ENCODE data around the gene ZNF225. TPM values are rescaled to one million over a fixed set of nuclear protein-coding genes. Genes with fewer than 3 reads are reported as not detected.
"Not testable (repeated sequence)": the region's sequence is repeated elsewhere in the genome, so short reads cannot be mapped to it uniquely, and the experiment has no call there.

ZNF225 gene
- total and polyA plus RNA-seq, 5 experiments from 2014 or later, result 1.0 to 11.3 (median 3.3) TPM

GRCh38 chr19:44164327-44164672 is 51.1 kb downstream of the ZNF225 start:
- peak overlapping the region; percentile 97 to 99 (median 98) for H3K27ac Mint-ChIP-seq
- peak overlapping the region; percentile 95 to 99 (median 98) for H3K4me3 Mint-ChIP-seq
- peaks cover 7 to 33% (median 33%) of the 10 kb centered on the region in 4 donors for H3K4me1 Mint-ChIP-seq
- peaks cover 36 to 46% (median 36%) of the 10 kb centered on the region in 3 donors for H3K36me3 Mint-ChIP-seq
- peaks cover 10 to 84% (median 44%) of the 10 kb centered on the region in 9 donors for H3K9me3 Mint-ChIP-seq
- POLR2A ChIA-PET, result interaction anchor here (0.7 to 2.9 kb wide), 10 partner anchors 22 to 337 kb away, joined by 3 to 23 read pairs (median 4); partner anchors contain the start of genes ZNF224, ZNF227, ZNF234 and ZNF283
- H3K27me3 Mint-ChIP-seq, result no peaks in the 10 kb centered on the region
- DNase-seq (no peak), ATAC-seq (no peak)

DNA sequence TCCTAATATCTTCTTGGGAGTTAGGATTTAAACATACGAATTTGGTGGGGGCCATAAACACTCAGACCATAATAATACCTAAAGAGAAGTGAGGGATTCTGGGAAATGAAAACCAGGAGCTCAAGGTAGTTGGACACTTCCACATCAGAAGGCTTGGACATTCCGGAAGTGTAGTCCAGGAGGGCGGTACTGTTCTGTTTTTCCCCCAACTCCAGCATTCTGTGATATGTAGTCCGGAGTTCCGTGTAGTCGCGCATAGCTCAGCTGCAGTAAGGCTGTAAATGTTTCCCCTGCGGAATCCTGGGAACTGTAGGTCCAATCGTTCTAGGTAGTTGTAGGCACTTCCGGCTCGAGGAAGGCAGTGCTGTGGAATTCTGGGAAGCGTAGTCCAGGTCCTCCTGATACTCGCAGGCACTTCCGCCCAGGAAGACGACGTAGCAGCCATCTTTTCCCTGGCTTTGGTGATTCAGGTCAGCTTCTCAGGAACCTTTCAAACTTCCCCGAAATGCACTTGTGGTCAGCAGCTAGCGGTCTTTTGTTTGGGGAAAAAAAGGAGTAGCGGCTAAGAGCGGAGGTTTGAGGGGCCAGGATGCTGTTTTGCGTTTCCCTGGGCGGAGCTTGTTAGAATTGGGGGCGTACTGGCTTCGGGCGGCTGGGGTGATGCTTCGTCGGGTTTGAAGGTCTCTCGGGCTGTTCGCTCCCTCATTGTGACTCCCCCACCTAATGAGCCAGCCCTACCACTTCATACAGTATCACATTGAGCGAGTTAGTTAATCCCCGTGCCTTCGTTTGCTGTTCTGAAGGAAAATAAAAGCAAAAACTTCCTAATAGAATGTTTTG is 51.7 kb downstream of the ZNF225 start, which contains the start of gene ZNF226:
Gene ZNF226 (plus strand): TSS at position 428 of the 840 bp plus-strand sequence. CDS start 4,981 bp downstream, outside the sequence.
- DNase-seq (peak; percentile 37 to 91 (median 76)), ATAC-seq (peak; percentile 94 to 95)
- Mint-ChIP-seq H3K9me3 (peaks cover 10 to 84% (median 50%) of the 10 kb centered on the region in 9 donors), H3K4me3 (peak within 1 kb of the TSS; percentile 95 to 99 (median 98)), H3K27ac (peak within 1 kb of the TSS; percentile 97 to 99 (median 98)), H3K36me3 (peaks cover 36 to 52% (median 41%) of the 10 kb centered on the region in 3 donors), H3K4me1 (peaks cover 7 to 33% (median 33%) of the 10 kb centered on the region in 4 donors), H3K27me3 (no peaks in the 10 kb centered on the region)
- POLR2A ChIA-PET, result interaction anchor here (0.8 to 2.9 kb wide), 12 partner anchors 23 to 338 kb away, joined by 3 to 23 read pairs (median 4); partner anchors contain the start of genes ZNF180, ZNF224, ZNF227 and ZNF233

DNA sequence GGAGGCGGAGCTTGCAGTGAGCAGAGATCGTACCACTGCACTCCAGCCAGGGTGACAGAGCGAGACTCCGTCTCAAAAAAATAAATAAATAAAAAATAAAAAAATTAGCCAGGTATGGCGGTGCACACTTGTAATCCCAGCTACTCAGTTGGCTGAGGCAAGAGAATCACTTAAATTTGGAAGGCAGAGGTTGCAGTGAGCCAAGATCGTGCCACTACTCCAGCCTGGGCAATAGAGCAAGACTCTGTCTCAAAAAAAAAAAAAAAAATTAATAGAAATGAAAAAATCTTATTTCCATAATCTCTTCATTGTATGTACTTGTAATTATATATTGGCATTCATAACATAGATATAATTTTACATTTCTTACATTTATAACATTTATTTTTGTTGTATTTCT is 57.5 kb downstream of the ZNF225 start:
- peaks cover 64 to 96% (median 94%) of the 10 kb centered on the region in 3 donors for H3K36me3 Mint-ChIP-seq
- H3K27ac Mint-ChIP-seq, DNase-seq, H3K27me3 Mint-ChIP-seq, H3K4me3 Mint-ChIP-seq, ATAC-seq, POLR2A ChIA-PET: not testable (repeated sequence)
- peaks cover 5 to 27% (median 19%) of the 10 kb centered on the region in 4 donors for H3K4me1 Mint-ChIP-seq
- H3K9me3 Mint-ChIP-seq, result peaks cover 1 to 90% (median 57%) of the 10 kb centered on the region in 9 donors

DNA sequence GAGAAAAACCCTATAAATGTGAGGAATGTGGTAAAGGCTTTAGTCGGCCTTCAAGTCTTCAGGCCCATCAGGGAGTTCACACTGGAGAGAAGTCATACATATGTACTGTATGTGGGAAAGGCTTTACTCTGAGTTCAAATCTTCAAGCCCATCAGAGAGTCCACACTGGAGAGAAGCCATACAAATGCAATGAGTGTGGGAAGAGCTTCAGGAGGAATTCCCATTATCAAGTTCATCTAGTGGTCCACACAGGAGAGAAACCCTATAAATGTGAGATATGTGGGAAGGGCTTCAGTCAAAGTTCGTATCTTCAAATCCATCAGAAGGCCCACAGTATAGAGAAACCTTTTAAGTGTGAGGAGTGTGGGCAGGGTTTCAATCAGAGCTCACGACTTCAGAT is 63.4 kb downstream of the ZNF225 start:
- no peaks in the 10 kb centered on the region for H3K27me3 Mint-ChIP-seq
- no peak for DNase-seq
- no peak overlapping the region for H3K4me3 Mint-ChIP-seq
- ATAC-seq, result no peak
- H3K9me3 Mint-ChIP-seq, result peaks cover 18 to 98% (median 68%) of the 10 kb centered on the region in 9 donors
- H3K27ac Mint-ChIP-seq, result no peak overlapping the region
- POLR2A ChIA-PET, result no interaction called here
- peaks cover 59 to 77% (median 69%) of the 10 kb centered on the region in 3 donors for H3K36me3 Mint-ChIP-seq
- no peaks in the 10 kb centered on the region for H3K4me1 Mint-ChIP-seq

DNA sequence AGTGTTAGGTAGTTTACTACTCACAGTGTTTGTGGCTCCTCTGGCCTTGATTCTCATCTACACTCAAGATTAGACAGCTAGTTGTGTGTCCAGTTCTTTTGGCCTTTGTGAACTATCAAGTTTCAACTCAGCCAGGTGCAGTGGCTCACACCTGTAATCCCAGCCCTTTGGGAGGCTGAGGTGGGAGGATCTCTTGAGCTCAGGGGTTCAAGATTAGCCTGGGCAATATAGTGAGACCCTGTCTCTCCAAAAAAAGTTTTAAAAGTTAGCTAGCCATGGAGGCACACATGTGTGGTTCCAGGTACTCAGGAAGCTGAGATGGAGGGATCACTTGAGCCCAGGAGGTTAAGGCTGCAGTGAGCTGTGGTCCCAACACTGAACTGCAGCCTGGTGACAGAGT is 67.8 kb downstream of the ZNF225 start:
- Mint-ChIP-seq H3K4me3 (no peak overlapping the region), H3K27ac (no peak overlapping the region), H3K9me3 (peaks cover 25 to 94% (median 66%) of the 10 kb centered on the region in 9 donors), H3K27me3 (no peaks in the 10 kb centered on the region), H3K4me1 (no peaks in the 10 kb centered on the region), H3K36me3 (peaks cover 15 to 54% (median 52%) of the 10 kb centered on the region in 3 donors)
- ATAC-seq (no peak), DNase-seq (no peak)
- POLR2A ChIA-PET, result no interaction called here

- Mint-ChIP-seq H3K4me1 (no peaks in the 10 kb centered on the region), H3K36me3 (peaks cover 3 to 48% (median 40%) of the 10 kb centered on the region in 3 donors), H3K9me3 (peaks cover 20 to 94% (median 60%) of the 10 kb centered on the region in 9 donors), H3K27me3 (no peaks in the 10 kb centered on the region), H3K4me3 (no peak overlapping the region), H3K27ac (no peak overlapping the region)
- ATAC-seq (no peak), DNase-seq (no peak)
- POLR2A ChIA-PET, result no interaction called here
Measured at GRCh38 chr19:44182145-44182544, 68.9 kb downstream of the ZNF225 start.

Other genes with a start within 250 kb of the ZNF225 start
- gene ZNF404, start 229.4 kb upstream of the ZNF225 start, total RNA-seq, result 1 to 10 TPM; 8.5 to 9.5 TPM
- 1 to 10 TPM; 1.8 to 4.1 (median 2.8) TPM for gene ZNF404, start 229.4 kb upstream of the ZNF225 start, polyA plus RNA-seq
- 10 to 100 TPM; 23.2 to 27.9 TPM for gene ZNF45, start 178.1 kb upstream of the ZNF225 start, total RNA-seq
- 10 to 100 TPM in 2 of 3 donors, 1 to 10 TPM in 1; 6.3 to 16.6 (median 11.1) TPM for gene ZNF45, start 178.1 kb upstream of the ZNF225 start, polyA plus RNA-seq
- gene ZNF221, start 162.2 kb upstream of the ZNF225 start, total RNA-seq, result 1 to 10 TPM; 4.5 to 5.6 TPM
- gene ZNF221, start 162.2 kb upstream of the ZNF225 start, polyA plus RNA-seq, result 1 to 10 TPM in 1 of 3 donors, not detected in 2; 1.6 TPM
- gene ZNF155, start 129.2 kb upstream of the ZNF225 start, total RNA-seq, result 10 to 100 TPM; 13.2 to 13.7 TPM
- gene ZNF155, start 129.2 kb upstream of the ZNF225 start, polyA plus RNA-seq, result 1 to 10 TPM in 2 of 3 donors, under 1 TPM in 1; 0.58 to 2.3 (median 2.3) TPM
- gene ZNF230, start 110.4 kb upstream of the ZNF225 start, total RNA-seq, result 10 to 100 TPM in 1 of 2 experiments, 1 to 10 TPM in 1; 9.9 to 12.0 TPM
- 1 to 10 TPM; 1.9 to 2.5 (median 2.1) TPM for gene ZNF230, start 110.4 kb upstream of the ZNF225 start, polyA plus RNA-seq
- 1 to 10 TPM; 7.8 to 9.2 TPM for gene ZNF222, start 88.0 kb upstream of the ZNF225 start, total RNA-seq
- 1 to 10 TPM in 2 of 3 donors, under 1 TPM in 1; 0.99 to 3.9 (median 1.9) TPM for gene ZNF222, start 88.0 kb upstream of the ZNF225 start, polyA plus RNA-seq
- gene ZNF223, start 61.4 kb upstream of the ZNF225 start, total RNA-seq, result 1 to 10 TPM; 7.6 to 9.7 TPM
- 1 to 10 TPM; 3.2 to 4.0 (median 3.5) TPM for gene ZNF223, start 61.4 kb upstream of the ZNF225 start, polyA plus RNA-seq
- 1 to 10 TPM; 5.4 to 5.7 TPM for gene ZNF284, start 41.2 kb upstream of the ZNF225 start, total RNA-seq
- under 1 TPM; 0.56 to 0.82 (median 0.71) TPM for gene ZNF284, start 41.2 kb upstream of the ZNF225 start, polyA plus RNA-seq
- 10 to 100 TPM; 82.4 to 86.3 TPM for gene ZNF224, start 19.0 kb upstream of the ZNF225 start, total RNA-seq
- 1 to 10 TPM; 6.9 to 9.0 (median 8.2) TPM for gene ZNF224, start 19.0 kb upstream of the ZNF225 start, polyA plus RNA-seq
- 10 to 100 TPM; 20.8 to 22.7 TPM for gene ZNF234, start 28.2 kb downstream of the ZNF225 start, total RNA-seq
- gene ZNF234, start 28.2 kb downstream of the ZNF225 start, polyA plus RNA-seq, result 1 to 10 TPM; 3.9 to 6.2 (median 4.8) TPM
- gene ZNF226, start 51.7 kb downstream of the ZNF225 start, total RNA-seq, result 10 to 100 TPM; 55.7 to 56.8 TPM
- 10 to 100 TPM; 19.7 to 23.7 (median 20.6) TPM for gene ZNF226, start 51.7 kb downstream of the ZNF225 start, polyA plus RNA-seq
- 10 to 100 TPM; 57.0 to 57.4 TPM for gene ZNF227, start 99.1 kb downstream of the ZNF225 start, total RNA-seq
- 10 to 100 TPM in 2 of 3 donors, 1 to 10 TPM in 1; 9.0 to 12.9 (median 11.2) TPM for gene ZNF227, start 99.1 kb downstream of the ZNF225 start, polyA plus RNA-seq
- 1 to 10 TPM; 1.2 to 1.7 TPM for gene ZNF233, start 146.5 kb downstream of the ZNF225 start, total RNA-seq
- gene ZNF233, start 146.5 kb downstream of the ZNF225 start, polyA plus RNA-seq, result under 1 TPM in 2 of 3 donors, not detected in 1; 0.59 to 0.64 TPM
- 10 to 100 TPM; 14.1 to 16.6 TPM for gene ZNF235, start 191.6 kb downstream of the ZNF225 start, total RNA-seq
- gene ZNF235, start 191.6 kb downstream of the ZNF225 start, polyA plus RNA-seq, result 1 to 10 TPM; 2.1 to 3.1 (median 2.7) TPM
- gene ZNF112, start 243.3 kb downstream of the ZNF225 start, total RNA-seq, result 1 to 10 TPM; 1.0 to 1.2 TPM
- not detected for gene ZNF112, start 243.3 kb downstream of the ZNF225 start, polyA plus RNA-seq